ENCODE results near the gene SPPL2B. TPM values are rescaled to one million over a fixed set of nuclear protein-coding genes. Genes with fewer than 3 reads are reported as not detected.
"Not testable (repeated sequence)": the region's sequence is repeated elsewhere in the genome, so short reads cannot be mapped to it uniquely, and the experiment has no call there.

SPPL2B gene
- total RNA-seq, 1 donor from 2014 or later, result 58.5 TPM

GRCh38 chr19:2335848-2336247, 7.4 kb downstream of the SPPL2B start:
- no peak for DNase-seq (ENCODE audit: extremely low read depth, low read depth, low spot score)

GRCh38 chr19:2336528-2337328, 8.2 kb downstream of the SPPL2B start:
- no peak for DNase-seq (ENCODE audit: extremely low read depth, low read depth, low spot score)

DNA sequence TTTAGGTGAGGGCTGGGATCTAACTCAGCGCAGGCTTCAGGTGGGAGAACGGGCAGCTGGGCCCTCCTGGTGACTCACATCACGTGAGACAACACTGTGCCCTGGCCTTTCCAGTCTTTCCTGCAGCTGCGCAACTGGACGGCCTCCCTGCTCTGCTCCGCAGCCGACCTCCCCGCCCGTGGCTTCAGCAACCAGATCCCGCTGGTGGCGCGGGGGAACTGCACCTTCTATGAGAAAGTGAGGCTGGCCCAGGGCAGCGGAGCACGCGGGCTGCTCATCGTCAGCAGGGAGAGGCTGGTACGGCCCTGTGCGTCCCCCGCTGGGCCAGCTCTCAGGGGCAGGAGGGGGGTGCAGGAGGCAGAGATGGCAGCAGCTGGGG, 8.8 kb downstream of the SPPL2B start:
- DNase-seq (ENCODE audit: extremely low read depth, low read depth, low spot score), result no peak

DNA sequence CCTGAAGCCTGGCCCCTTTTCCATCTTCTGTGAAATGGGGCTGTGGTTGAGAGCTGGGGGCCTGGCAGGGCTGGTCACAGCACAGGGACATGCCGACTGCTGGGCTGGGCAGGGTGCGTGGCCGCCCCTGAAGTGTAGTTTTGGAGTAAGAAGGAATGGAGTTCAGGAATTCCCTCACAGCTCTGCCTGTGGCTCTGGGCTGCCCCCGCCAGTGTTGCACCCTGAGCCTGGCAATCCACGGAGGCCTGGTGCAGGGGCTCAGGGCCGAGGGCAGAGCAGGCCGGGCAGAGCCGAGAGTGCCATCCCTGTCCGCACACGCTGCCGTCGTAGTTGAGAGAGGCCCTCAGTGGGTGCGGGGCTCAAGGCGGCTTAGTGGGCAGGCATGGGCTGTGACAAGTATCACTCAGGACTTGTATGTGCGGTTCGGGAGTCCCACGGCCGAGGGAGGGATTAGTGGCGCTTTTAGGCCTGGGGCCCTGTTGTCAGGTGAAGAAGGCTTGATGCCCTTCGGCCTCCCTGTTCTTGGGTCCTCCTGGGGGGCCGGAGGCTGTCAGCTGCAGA, 9.7 kb downstream of the SPPL2B start:
- no peak for DNase-seq (ENCODE audit: extremely low read depth, low read depth, low spot score)

DNA sequence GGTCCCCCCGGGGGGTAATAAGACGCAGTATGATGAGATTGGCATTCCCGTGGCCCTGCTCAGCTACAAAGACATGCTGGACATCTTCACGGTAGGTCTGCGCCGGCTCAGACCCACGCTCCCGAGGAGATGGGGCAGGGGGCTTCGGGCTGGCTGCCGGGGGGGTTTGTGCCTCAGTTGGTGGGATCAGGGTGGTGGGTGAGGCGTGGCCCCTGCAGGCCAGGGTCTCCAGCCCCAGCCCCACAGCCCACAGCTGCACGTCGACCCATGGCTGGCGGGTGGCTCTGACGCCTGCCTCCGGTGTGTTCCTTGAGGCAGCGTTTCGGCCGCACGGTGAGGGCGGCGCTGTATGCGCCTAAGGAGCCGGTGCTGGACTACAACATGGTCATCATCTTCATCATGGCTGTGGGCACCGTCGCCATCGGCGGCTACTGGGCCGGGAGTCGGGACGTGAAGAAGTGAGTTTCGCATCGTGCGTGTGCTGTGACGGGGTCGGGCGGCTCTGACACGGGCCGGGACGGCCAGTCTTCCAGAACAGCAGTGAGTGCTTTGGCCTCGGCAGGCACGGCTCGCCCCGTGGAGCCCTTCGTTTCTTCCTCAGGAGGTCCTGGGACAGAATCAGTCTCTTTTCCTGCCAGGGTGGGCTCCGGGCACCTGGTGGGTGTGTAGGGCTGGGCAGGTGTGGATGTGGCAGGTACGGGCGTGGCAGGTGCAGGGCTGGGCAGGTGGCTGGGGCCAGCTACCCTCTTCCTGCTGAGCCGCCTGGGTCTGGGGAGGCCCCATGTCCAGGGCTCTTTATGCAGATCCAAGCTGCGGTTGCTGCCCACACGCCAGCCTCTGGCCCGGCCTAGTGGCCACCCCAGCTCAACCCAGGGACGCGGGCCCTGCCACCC, 10.5 kb downstream of the SPPL2B start:
- DNase-seq (ENCODE audit: extremely low read depth, low read depth, low spot score), result no peak

- no peak for DNase-seq (ENCODE audit: extremely low read depth, low read depth, low spot score)
Measured at GRCh38 chr19:2339644-2340310, 11.3 kb downstream of the SPPL2B start.

DNA sequence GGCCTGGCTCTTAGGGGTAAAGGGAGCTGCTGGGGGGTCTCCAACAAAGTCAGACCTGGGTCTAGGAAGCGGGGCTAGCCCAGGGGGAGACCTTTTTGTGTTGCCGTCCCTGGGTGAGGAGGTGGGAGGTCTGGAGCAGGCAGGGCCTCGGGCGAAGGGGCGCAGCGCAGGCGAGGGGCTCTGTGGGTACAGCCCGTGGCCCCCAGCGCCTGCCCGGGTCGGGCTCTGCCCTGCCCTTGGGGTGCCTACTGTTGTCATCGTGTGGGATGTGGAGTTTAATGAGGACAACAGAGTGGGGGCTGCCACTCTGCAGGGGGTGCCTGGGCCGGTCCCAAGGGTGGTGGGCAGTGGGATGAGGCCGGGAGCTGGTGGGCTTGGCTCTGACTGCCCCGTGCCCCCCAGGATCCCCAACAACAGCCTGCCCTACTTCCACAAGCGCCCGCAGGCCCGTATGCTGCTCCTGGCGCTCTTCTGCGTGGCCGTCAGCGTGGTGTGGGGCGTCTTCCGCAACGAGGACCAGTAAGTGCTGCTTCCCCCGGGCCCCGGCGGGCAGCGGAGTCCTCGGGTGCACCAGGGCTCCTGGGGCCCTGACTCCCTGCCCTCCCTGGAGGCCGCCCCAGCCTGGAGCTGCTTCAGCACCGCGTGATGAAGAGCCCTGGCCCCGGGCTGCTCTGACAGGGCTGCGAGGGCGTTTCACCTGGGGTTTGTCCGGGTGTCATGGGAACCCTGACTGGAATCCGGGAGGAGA, 12.2 kb downstream of the SPPL2B start:
- DNase-seq (ENCODE audit: extremely low read depth, low read depth, low spot score), result no peak

DNA sequence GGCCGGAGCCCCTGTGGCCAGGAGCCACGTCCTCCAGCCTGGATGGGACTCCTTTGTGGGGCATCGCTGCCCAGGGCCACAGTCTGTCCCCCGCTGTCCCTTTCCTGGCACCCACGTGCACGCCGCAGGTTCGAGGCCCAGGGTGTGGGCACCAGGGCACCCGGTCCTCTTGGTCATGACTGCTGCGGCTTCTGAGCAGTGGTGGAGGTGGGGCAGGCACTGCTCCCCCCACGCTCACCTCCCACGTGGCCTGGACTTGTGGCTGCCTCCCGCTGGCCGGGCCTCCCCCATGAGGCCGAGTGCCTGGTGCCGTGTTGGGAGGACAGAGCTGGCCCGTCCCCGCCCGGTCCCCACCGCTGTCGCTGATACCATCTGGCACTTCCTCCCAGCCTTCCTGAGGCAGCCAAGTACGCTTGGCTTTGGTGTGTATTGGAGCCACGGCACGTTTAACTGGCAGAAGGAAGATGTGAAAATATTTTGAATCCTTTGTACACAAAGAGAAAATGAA, 12.8 kb downstream of the SPPL2B start:
- DNase-seq (ENCODE audit: extremely low read depth, low read depth, low spot score), result no peak

- no peak for DNase-seq (ENCODE audit: extremely low read depth, low read depth, low spot score)
Measured at GRCh38 chr19:2341982-2342381, 13.5 kb downstream of the SPPL2B start.

- DNase-seq (ENCODE audit: extremely low read depth, low read depth, low spot score), result no peak
Measured at GRCh38 chr19:2342656-2343288, 14.3 kb downstream of the SPPL2B start.

DNA sequence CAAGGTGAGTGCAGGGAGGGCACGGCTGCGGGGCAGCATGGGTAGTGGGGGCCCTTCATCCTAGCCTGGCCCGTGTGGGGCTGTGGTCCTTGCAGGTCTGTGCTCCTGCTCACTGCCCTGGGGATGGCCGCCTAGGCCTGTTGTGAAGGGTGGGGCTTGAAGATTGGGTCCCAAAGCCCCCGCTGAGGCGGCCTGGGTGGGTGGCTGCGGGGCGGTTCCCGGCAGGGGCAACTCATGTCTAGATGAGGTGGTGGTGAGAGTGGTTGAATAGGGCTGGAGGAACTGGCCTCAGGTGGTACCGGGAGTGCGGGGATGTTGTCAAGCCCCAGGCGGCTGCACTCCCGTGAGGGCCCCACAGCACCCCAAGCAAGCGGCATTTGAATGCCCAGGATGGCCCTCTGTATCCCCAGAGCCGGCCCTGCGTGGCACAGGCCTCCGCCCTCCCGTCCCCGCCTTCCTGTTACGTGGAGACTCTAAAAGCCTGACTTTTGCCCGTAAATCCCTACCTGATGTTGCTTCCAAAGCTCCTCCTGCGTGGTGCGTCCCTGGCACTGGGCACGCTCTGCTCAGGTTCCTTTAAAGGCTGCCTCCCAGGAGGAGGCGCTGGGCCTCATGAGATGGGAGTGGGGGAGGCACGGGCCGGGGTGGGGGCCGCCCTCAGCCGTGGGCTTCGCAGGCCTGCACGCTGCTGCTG, 15.0 kb downstream of the SPPL2B start:
- DNase-seq (ENCODE audit: extremely low read depth, low read depth, low spot score), result no peak

- DNase-seq (ENCODE audit: extremely low read depth, low read depth, low spot score), result no peak
Measured at GRCh38 chr19:2344381-2344870, 15.9 kb downstream of the SPPL2B start.

- DNase-seq (ENCODE audit: extremely low read depth, low read depth, low spot score), result no peak
Measured at GRCh38 chr19:2345076-2345475, 16.6 kb downstream of the SPPL2B start.

GRCh38 chr19:2345794-2346663, 17.5 kb downstream of the SPPL2B start:
- DNase-seq (ENCODE audit: extremely low read depth, low read depth, low spot score), result no peak

DNA sequence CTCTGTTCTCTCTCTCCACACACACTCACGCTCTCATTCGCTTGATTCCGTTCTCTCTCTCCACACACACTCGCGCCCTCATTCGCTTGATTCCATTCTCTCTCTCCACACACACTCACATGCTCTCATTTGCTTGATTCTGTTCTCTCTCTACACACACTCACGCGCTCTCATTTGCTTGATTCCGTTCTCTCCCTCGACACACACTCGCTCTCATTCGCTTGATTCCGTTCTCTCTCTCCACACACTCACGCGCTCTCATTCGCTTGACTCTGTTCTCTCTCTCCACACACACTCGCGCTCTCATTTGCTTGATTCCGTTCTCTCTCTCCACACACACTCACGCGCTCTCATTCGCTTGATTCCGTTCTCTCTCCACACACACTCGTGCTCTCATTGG, 21.3 kb downstream of the SPPL2B start:
- not testable (repeated sequence) for DNase-seq (ENCODE audit: extremely low read depth, low read depth, low spot score)

DNA sequence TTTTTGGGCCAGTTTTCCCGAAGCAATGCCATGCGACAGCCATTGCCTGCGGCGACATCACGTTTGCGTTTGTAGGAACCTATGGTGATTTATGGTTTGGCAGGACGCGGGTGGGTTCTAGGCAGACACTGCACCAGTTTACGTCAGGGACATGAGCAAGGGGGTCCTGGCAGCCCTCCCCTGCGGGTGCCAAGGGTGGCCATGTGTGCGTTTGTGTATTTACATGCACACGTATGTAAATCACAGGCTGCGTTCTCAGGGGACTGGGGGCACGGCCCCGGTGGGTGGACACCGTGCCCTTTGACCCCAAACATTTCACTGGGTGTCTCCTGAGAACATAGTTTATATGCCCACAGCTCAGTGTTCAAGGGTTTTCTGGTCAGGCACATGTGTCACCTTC, 22.2 kb downstream of the SPPL2B start:
- DNase-seq (ENCODE audit: extremely low read depth, low read depth, low spot score), result no peak

DNA sequence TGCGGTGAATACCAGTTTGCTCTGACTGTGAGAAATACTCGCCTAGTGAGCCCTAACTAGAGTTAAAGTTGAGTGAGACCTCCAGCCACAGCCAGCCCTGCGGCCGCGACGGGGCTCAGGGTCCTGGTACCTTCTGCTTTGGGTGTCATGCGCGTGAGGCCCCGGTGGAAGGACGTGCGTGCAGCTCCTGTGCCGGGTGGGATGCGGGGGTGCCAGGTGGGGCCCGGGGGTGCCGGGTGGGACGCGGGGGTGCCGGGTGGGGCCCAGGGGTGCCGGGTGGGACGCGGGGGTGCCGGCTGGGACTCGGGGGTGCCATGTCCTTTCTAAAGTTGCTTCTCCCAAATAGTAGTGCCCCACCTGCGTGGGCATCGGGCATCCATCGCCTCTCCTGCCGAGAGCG, 23.1 kb downstream of the SPPL2B start:
- DNase-seq (ENCODE audit: extremely low read depth, low read depth, low spot score), result no peak

DNA sequence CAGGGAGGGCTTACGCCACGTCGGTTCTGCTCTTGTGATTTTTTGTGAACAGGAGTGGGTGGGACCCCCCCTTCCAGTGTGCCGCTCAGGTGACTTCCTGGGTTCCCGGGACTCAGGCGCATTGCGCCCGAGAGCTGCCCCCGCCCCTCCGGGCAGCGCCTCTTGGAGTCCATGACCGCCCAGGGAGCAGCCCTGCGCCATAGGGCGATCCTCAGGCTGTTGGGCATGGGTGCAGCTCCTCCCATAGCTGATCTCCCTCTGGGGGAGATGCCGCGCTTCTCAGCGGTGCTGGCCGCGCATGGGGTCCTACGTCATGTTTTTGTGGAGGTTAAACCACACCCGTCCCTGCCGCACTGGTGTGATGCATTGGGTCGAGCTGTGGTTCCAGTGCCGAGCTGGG, 23.6 kb downstream of the SPPL2B start:
- DNase-seq (ENCODE audit: extremely low read depth, low read depth, low spot score), result no peak
